D721Med (cell line): ENCODE results near the gene OR10G8.

Experiments used
- DNase-seq: peaks from one replicate; pipeline ENCODE4 v3.0.0; 2011; ENCODE audit warnings: low spot score; ENCODE audit not compliant: insufficient read length
- FAIRE-seq: peaks from 2 replicates; lab custom pipeline; 2011; peaks lifted over from hg19 to GRCh38; lab: Jason Lieb, UNC
- TF ChIP-seq, protein P1 (sequence below): IDR thresholded peaks from 2 replicates; pipeline ENCODE4 v1.5.1; 2012; ENCODE audit warnings: mild to moderate bottlenecking, control low read depth; ENCODE audit not compliant: insufficient read depth; ENCODE audit errors: missing control alignments

OR10G8 gene

DNA sequence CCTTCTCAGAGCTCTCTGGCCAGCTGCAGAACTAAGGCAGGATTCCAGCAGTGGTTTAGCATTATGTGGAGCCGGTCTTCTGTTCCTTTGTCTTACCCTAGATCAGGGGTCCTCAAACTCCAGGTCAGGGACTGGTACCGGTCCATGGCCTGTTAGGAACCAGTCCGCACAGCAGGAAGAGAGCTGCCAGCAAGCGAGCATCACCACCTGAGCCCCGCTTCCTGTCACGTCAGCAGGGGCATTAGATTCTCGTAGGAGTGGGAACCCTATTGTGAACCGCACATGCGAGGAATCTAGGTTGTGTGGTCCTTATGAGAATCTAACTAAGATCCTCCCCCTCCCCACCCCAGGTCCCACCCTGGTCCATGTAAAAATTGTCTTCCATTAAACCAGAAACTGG, 13.0 kb downstream of the OR10G8 start:
- TF ChIP-seq, protein P1, sequence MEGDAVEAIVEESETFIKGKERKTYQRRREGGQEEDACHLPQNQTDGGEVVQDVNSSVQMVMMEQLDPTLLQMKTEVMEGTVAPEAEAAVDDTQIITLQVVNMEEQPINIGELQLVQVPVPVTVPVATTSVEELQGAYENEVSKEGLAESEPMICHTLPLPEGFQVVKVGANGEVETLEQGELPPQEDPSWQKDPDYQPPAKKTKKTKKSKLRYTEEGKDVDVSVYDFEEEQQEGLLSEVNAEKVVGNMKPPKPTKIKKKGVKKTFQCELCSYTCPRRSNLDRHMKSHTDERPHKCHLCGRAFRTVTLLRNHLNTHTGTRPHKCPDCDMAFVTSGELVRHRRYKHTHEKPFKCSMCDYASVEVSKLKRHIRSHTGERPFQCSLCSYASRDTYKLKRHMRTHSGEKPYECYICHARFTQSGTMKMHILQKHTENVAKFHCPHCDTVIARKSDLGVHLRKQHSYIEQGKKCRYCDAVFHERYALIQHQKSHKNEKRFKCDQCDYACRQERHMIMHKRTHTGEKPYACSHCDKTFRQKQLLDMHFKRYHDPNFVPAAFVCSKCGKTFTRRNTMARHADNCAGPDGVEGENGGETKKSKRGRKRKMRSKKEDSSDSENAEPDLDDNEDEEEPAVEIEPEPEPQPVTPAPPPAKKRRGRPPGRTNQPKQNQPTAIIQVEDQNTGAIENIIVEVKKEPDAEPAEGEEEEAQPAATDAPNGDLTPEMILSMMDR: no peak
- no peak for DNase-seq
- FAIRE-seq: no peak

DNA sequence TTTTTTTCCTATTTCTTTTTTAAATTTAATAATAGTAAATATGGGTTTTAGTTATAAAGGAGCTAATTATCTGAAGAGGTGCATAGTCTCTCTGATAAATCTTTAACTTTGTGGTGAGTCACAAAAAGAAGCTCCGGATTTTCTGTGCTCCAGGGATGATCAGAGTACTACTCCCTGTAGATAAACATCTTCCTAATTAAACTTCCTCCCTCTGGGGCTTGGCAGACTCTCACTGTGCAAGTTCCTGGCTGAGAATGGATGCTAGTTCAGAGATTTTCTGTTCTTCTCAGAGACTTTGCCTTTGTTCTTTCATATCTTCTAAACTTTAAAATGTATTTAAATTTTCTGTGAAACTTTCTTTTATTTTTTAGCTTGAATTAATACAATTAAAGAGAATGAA, 14.7 kb downstream of the OR10G8 start, which contains the start of gene OR10G7:
OR10G7 (minus strand) TSS at position 72 of the 400 bp plus-strand sequence. CDS start 2,324 bp downstream, outside the sequence.
- FAIRE-seq (no peak), DNase-seq (no peak)
- TF ChIP-seq, protein P1: no peak

DNA sequence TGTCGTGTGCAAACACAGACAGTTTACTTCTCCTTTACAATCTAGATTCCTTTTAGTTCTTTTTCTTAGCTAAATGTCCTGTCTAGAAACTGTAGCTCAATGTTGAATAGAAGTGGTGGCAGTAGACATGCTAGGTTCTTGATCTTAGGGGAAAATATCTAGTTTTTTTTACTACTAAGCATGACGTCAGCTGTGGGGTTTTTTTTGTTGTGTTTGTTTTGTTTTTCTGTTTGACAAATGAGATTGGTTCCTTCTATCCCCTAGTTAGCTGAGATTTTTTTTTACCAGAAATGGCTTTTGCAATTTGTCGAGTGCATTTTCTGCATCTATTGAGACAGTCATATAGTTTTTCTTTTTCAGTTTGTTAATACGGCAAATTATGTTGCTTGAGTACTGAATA, 16.8 kb downstream of the OR10G8 start:
- DNase-seq: no peak
- no peak for FAIRE-seq
- TF ChIP-seq, protein P1: no peak

DNA sequence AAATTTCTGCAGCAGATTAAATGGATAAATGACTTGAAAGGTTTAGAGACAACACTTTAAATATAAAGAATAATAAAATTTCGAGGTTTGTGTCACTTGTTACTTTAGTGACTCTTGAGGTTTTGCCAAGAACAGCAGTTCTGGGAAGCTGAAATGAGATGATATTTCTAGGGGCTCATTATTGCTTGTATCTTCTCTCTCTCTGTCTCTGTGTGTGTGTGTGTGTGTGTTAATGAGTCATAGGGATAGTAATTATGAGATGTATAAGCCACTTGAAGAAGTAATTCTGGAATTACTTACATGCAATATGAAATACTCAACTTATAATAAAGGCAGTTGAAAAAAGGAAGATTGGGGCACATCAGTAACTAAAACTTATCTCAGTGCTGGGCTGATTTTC, 24.1 kb downstream of the OR10G8 start:
- FAIRE-seq (no peak), DNase-seq (no peak)
- TF ChIP-seq, protein P1: no peak

DNA sequence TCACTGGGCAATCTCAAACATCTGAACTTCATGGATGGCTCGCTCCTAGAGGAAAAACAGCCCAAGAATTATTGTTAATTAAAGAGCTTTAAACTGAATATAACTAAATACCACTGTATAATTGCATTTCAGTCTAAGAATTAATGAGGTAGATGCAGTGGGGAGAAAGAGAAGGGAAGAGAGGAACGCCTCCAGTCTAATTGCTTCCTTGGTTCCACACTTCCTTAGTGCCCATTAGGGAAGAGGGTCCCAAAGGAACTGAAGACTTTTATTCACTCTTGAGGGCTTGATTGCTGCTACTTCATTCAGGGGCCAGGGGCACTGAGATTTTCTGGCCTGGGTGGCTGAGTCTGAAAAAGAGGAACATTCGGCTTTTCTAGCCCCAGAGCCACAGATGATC, 26.4 kb downstream of the OR10G8 start:
- DNase-seq (no peak), FAIRE-seq (no peak)
- TF ChIP-seq, protein P1: no peak

DNA sequence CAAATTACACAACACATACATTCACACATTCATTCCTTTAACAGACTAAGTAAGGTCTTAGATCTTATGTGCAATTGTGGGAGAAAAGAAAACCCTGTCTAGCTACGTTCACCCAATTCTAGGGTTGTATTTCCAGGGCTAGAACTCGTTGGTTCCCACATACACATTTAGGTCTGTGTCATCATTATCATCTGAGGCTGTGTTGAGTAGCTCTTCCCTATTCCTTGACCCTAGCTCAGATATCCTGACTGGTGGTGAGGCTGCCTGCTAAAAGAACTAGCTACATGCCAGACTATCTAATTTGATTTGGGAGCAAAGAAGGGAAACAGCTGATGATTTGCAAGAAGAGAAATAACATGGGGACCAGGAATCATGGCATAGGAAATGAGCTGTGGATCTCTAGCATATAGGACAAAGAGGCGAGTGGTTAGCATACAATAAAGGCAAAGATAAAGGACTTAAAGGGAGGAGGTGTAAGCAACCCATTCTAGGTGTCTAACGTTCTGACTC, 42.1 kb downstream of the OR10G8 start:
- DNase-seq: no peak
- TF ChIP-seq, protein P1: no peak
- no peak for FAIRE-seq
